ENCODE data around the gene PIGK.
"Not testable (repeated sequence)": the region's sequence is repeated elsewhere in the genome, so short reads cannot be mapped to it uniquely, and the experiment has no call there.

The PIGK gene

GRCh38 chr1:77175230-77175844 lies 43.9 kb downstream of the PIGK start:
- ATAC-seq (replicated peaks) (no peak), DNase-seq (no peak)
- peaks cover 5 to 8% of the 10 kb centered on the region in 2 donors for H3K9me3 Mint-ChIP-seq
- no peak overlapping the region for H3K4me3 Mint-ChIP-seq
- no peak overlapping the region for H3K27ac Mint-ChIP-seq
- H3K36me3 Mint-ChIP-seq (ENCODE audit: insufficient read depth), result peaks cover 4% of the 10 kb centered on the region
- no peaks in the 10 kb centered on the region for H3K4me1 Mint-ChIP-seq (ENCODE audit: low read depth in 2 of 2)
- H3K27me3 Mint-ChIP-seq, result no peaks in the 10 kb centered on the region

- Mint-ChIP-seq H3K9me3 (no peaks in the 10 kb centered on the region), H3K27ac (no peak overlapping the region), H3K4me3 (no peak overlapping the region), H3K27me3 (no peaks in the 10 kb centered on the region), H3K4me1 (ENCODE audit: low read depth in 2 of 2) (no peaks in the 10 kb centered on the region), H3K36me3 (ENCODE audit: insufficient read depth) (peaks cover 7% of the 10 kb centered on the region)
- no peak for DNase-seq
- ATAC-seq (replicated peaks), result no peak
Observed at GRCh38 chr1:77170687-77171086, 48.5 kb downstream of the PIGK start.

- Mint-ChIP-seq H3K27me3 (no peaks in the 10 kb centered on the region), H3K4me3 (no peak overlapping the region), H3K27ac (peak overlapping the region in 1 of 2 donors; percentile 22), H3K4me1 (ENCODE audit: low read depth in 2 of 2) (no peaks in the 10 kb centered on the region), H3K36me3 (ENCODE audit: insufficient read depth) (peaks cover 8% of the 10 kb centered on the region), H3K9me3 (no peaks in the 10 kb centered on the region)
- DNase-seq, result no peak
- ATAC-seq (replicated peaks), result no peak
Observed at GRCh38 chr1:77168358-77168757, 50.9 kb downstream of the PIGK start.

- H3K27me3 Mint-ChIP-seq, result no peaks in the 10 kb centered on the region
- no peak for DNase-seq
- H3K4me3 Mint-ChIP-seq, result no peak overlapping the region
- H3K36me3 Mint-ChIP-seq (ENCODE audit: insufficient read depth), result peaks cover 21% of the 10 kb centered on the region
- no peaks in the 10 kb centered on the region for H3K4me1 Mint-ChIP-seq (ENCODE audit: low read depth in 2 of 2)
- no peaks in the 10 kb centered on the region for H3K9me3 Mint-ChIP-seq
- peak; percentile 54 for ATAC-seq (replicated peaks)
- H3K27ac Mint-ChIP-seq, result no peak overlapping the region
Observed at GRCh38 chr1:77164434-77164944, 54.7 kb downstream of the PIGK start.

GRCh38 chr1:77159706-77160105 lies 59.5 kb downstream of the PIGK start:
- not testable (repeated sequence) for DNase-seq; H3K27me3 Mint-ChIP-seq; H3K27ac Mint-ChIP-seq; ATAC-seq (replicated peaks); H3K9me3 Mint-ChIP-seq; H3K4me3 Mint-ChIP-seq; H3K4me1 Mint-ChIP-seq (ENCODE audit: low read depth in 2 of 2)
- H3K36me3 Mint-ChIP-seq (ENCODE audit: insufficient read depth), result peaks cover 16% of the 10 kb centered on the region

GRCh38 chr1:77156214-77156613 lies 63.0 kb downstream of the PIGK start:
- H3K9me3 Mint-ChIP-seq, result no peaks in the 10 kb centered on the region
- H3K36me3 Mint-ChIP-seq (ENCODE audit: insufficient read depth), result peaks cover 11% of the 10 kb centered on the region
- ATAC-seq (replicated peaks), result no peak

DNA sequence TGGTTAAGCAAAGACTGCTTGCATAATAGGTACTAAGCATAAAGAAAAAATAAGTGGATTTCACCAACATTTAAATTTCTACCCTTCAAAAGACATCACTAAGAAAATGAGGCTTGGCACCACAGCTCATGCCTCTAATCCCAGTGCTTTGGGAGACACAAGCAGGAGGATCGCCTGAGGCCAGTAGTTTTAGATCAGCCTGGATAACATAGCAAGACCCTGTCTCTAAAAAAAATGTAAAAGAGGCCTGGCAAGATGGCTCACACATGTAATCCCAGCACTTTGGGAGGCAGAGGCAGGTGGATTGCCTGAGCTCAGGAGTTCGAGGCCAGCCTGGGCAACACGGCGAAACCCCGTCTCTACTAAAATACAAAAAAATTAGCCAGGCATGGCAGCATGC lies 73.0 kb downstream of the PIGK start:
- no peak overlapping the region for H3K4me3 Mint-ChIP-seq
- no peak overlapping the region for H3K27ac Mint-ChIP-seq
- H3K9me3 Mint-ChIP-seq, result no peaks in the 10 kb centered on the region
- no peak for DNase-seq
- H3K27me3 Mint-ChIP-seq, result no peaks in the 10 kb centered on the region
- ATAC-seq (replicated peaks), result no peak
- peaks cover 3 to 5% of the 10 kb centered on the region in 2 donors for H3K4me1 Mint-ChIP-seq (ENCODE audit: low read depth in 2 of 2)
- H3K36me3 Mint-ChIP-seq (ENCODE audit: insufficient read depth), result no peaks in the 10 kb centered on the region

More at GRCh38 chr1:77156214-77156613, 63.0 kb downstream of the PIGK start:
- Mint-ChIP-seq H3K27ac (no peak overlapping the region), H3K27me3 (no peaks in the 10 kb centered on the region), H3K4me3 (no peak overlapping the region), H3K4me1 (ENCODE audit: low read depth in 2 of 2) (peaks cover 0 to 1% of the 10 kb centered on the region in 2 donors)
- no peak for DNase-seq

DNA sequence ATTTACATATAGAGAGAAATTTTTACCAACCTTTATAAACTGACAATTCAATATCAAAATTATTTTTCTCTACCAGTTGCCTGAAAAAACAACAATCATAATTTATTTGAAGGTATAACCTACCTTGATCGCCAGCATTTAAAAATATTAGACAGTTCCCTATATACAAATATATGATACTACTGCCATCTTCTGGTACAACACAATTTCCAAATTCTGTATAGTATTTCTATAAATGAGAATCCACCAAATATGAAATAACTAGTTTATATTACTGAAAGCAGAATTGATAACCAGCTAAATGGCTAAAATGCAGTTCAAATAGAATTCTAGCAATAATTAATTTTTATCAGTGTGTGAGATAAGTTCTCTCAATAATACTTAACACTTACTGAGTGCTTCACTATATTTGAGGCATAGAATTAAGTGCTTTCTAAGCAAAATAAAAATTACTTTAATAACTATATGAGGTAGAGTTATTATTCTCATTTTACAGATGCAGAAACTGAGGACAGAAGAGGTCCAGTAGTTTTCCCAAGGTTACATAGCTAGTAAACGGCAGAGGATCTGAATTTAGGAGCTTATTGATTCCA lies 75.6 kb downstream of the PIGK start:
- Mint-ChIP-seq H3K4me1 (ENCODE audit: low read depth in 2 of 2) (no peaks in the 10 kb centered on the region), H3K27me3 (no peaks in the 10 kb centered on the region), H3K9me3 (no peaks in the 10 kb centered on the region), H3K27ac (no peak overlapping the region), H3K4me3 (no peak overlapping the region), H3K36me3 (ENCODE audit: insufficient read depth) (no peaks in the 10 kb centered on the region)
- DNase-seq, result no peak
- ATAC-seq (replicated peaks), result no peak

DNA sequence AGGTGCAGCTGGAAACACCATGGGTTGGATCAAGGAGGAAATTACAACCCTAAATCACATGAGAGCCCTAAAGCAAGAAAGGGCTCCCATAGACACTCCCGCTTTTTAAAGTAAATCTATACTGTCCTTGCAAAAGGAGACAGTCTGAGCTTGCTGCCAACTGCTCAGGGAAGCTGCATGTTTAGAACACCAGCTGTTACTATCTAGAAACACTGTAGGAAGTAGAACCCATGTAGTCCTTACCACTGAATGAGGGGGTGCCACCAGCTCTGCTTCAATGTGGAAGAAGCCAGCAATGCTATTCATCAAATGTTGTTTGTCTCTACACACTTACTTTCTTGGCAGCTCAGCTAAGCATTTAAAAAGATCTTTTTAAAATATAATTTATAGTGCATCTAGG lies 79.8 kb downstream of the PIGK start:
- Mint-ChIP-seq H3K36me3 (ENCODE audit: insufficient read depth) (no peaks in the 10 kb centered on the region), H3K4me1 (ENCODE audit: low read depth in 2 of 2) (no peaks in the 10 kb centered on the region), H3K27me3 (no peaks in the 10 kb centered on the region), H3K4me3 (no peak overlapping the region), H3K27ac (no peak overlapping the region), H3K9me3 (no peaks in the 10 kb centered on the region)
- DNase-seq (no peak), ATAC-seq (replicated peaks) (no peak)

DNA sequence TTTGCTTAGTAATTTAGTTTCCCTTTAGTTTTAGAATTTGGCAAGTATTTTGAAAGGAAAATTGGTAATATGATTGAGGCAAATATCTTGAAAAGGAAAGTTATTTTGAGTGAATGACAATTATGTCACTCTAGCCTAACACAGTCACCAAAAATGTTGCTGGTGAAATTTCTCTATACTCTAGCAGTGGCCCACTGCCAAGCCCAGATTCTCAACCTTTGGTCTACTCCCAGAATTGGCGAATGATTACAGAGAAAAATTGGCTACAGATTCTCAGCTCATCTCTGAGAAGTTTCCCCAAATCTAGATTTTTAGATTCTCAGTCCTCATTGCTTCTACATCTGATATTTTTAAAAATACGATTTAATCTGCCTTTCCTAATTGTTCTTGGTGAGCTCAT lies 84.9 kb downstream of the PIGK start:
- DNase-seq (no peak), ATAC-seq (replicated peaks) (no peak)
- no peak overlapping the region for H3K27ac Mint-ChIP-seq
- no peaks in the 10 kb centered on the region for H3K36me3 Mint-ChIP-seq (ENCODE audit: insufficient read depth)
- H3K4me3 Mint-ChIP-seq, result no peak overlapping the region
- no peaks in the 10 kb centered on the region for H3K27me3 Mint-ChIP-seq
- H3K9me3 Mint-ChIP-seq, result no peaks in the 10 kb centered on the region
- no peaks in the 10 kb centered on the region for H3K4me1 Mint-ChIP-seq (ENCODE audit: low read depth in 2 of 2)

GRCh38 chr1:77133731-77134358 lies 85.4 kb downstream of the PIGK start:
- H3K27ac Mint-ChIP-seq, result no peak overlapping the region
- H3K4me1 Mint-ChIP-seq (ENCODE audit: low read depth in 2 of 2), result no peaks in the 10 kb centered on the region
- H3K9me3 Mint-ChIP-seq, result no peaks in the 10 kb centered on the region
- H3K36me3 Mint-ChIP-seq (ENCODE audit: insufficient read depth), result no peaks in the 10 kb centered on the region
- no peak for DNase-seq
- no peak for ATAC-seq (replicated peaks)
- no peaks in the 10 kb centered on the region for H3K27me3 Mint-ChIP-seq
- H3K4me3 Mint-ChIP-seq, result no peak overlapping the region

GRCh38 chr1:77126307-77126706 lies 92.9 kb downstream of the PIGK start:
- ATAC-seq (replicated peaks) (no peak), DNase-seq (no peak)
- no peaks in the 10 kb centered on the region for H3K27me3 Mint-ChIP-seq

DNA sequence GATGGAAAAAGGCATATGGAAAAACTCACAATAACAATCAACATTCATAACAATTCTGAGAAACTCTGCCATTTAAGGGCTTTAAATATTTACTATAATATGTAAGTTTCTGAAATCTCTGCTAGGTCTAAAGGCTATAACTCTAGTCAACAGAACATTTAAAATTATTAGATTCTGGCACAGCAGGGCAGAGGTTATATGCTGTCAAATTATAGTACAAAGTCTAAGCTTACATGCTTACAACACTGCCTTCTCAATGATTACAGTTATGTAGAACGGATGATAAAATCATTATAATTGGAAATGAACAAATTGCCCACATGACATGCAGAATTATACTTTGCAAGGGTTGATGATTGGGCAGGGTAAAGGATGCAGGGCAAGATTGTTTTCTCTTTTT lies 97.7 kb downstream of the PIGK start:
- H3K4me3 Mint-ChIP-seq, result no peak overlapping the region
- no peaks in the 10 kb centered on the region for H3K36me3 Mint-ChIP-seq (ENCODE audit: insufficient read depth)
- no peaks in the 10 kb centered on the region for H3K4me1 Mint-ChIP-seq (ENCODE audit: low read depth in 2 of 2)
- ATAC-seq (replicated peaks) (no peak), DNase-seq (no peak)
- no peaks in the 10 kb centered on the region for H3K9me3 Mint-ChIP-seq
- H3K27ac Mint-ChIP-seq, result no peak overlapping the region
- no peaks in the 10 kb centered on the region for H3K27me3 Mint-ChIP-seq

More at GRCh38 chr1:77126307-77126706, 92.9 kb downstream of the PIGK start:
- Mint-ChIP-seq H3K36me3 (ENCODE audit: insufficient read depth) (no peaks in the 10 kb centered on the region), H3K4me3 (no peak overlapping the region), H3K27ac (no peak overlapping the region), H3K9me3 (no peaks in the 10 kb centered on the region), H3K4me1 (ENCODE audit: low read depth in 2 of 2) (no peaks in the 10 kb centered on the region)

- H3K4me3 Mint-ChIP-seq, result no peak overlapping the region
- H3K4me1 Mint-ChIP-seq (ENCODE audit: low read depth in 2 of 2), result no peaks in the 10 kb centered on the region
- H3K9me3 Mint-ChIP-seq, result no peaks in the 10 kb centered on the region
- H3K27me3 Mint-ChIP-seq, result no peaks in the 10 kb centered on the region
- H3K36me3 Mint-ChIP-seq (ENCODE audit: insufficient read depth), result no peaks in the 10 kb centered on the region
- ATAC-seq (replicated peaks) (no peak), DNase-seq (no peak)
- H3K27ac Mint-ChIP-seq, result no peak overlapping the region
Observed at GRCh38 chr1:77120950-77121349, 98.3 kb downstream of the PIGK start.
